H1 (cell line): ENCODE measurements around the gene NSF. TPM values are rescaled to one million over a fixed set of nuclear protein-coding genes. Genes with fewer than 3 reads are reported as not detected.

ENCODE experiments used
- CTCF ChIA-PET: fragments of 300-600 bp; sonication (Branson Sonifier 250); formaldehyde crosslinking; loops from one replicate; lab custom pipeline; 2021; ENCODE audit not compliant: partially characterized antibody; lab: Charles Lee
- POLR2A ChIA-PET: fragments of 300-600 bp; sonication (Branson Sonifier 250); formaldehyde crosslinking; loops from one replicate; lab custom pipeline; 2021; ENCODE audit warnings: inconsistent platforms; ENCODE audit not compliant: partially characterized antibody; lab: Charles Lee
- DNase-seq, 2 experiments: peaks; one replicate each; pipeline versions ENCODE4 v3.0.0 to v3.0.0-alpha.2; 2010 to 2022; ENCODE audit warnings: low spot score in 2 of 2, low read depth in 1 of 2, mixed read lengths in 1 of 2
- FAIRE-seq: peaks from 2 replicates; lab custom pipeline; 2011; peaks lifted over from hg19 to GRCh38; lab: Jason Lieb, UNC
- H2AFZ ChIP-seq: 2 replicates; pipeline ENCODE4 v1.8.1; 2012; ENCODE audit warnings: low read length, inconsistent platforms
- H2AK5ac ChIP-seq: 2 replicates; pipeline ENCODE4 v1.6.1; 2013; ENCODE audit warnings: low read depth, low read length
- H2BK120ac ChIP-seq: replicated peaks from 2 replicates; pipeline ENCODE3; 2013; ENCODE audit warnings: low read depth, low read length, inconsistent platforms
- H2BK12ac ChIP-seq: 2 replicates; pipeline ENCODE4 v1.6.1; 2013; ENCODE audit warnings: low read depth, low read length
- H2BK15ac ChIP-seq: 2 replicates; pipeline ENCODE4 v1.6.1; 2013; ENCODE audit warnings: low read length
- H2BK20ac ChIP-seq: 2 replicates; pipeline ENCODE4 v1.6.1; 2013; ENCODE audit warnings: low read length
- H2BK5ac ChIP-seq: 2 replicates; pipeline ENCODE4 v1.6.1; 2013; ENCODE audit warnings: low read depth, low read length
- H3K14ac ChIP-seq: 2 replicates; pipeline ENCODE4 v1.6.1; 2013; ENCODE audit warnings: inconsistent platforms; ENCODE audit not compliant: insufficient read length
- H3K18ac ChIP-seq: 2 replicates; pipeline ENCODE4 v1.6.1; 2013; ENCODE audit warnings: low read length; ENCODE audit errors: extremely low read depth
- H3K23ac ChIP-seq: 2 replicates; pipeline ENCODE4 v1.6.1; 2013; ENCODE audit warnings: inconsistent platforms; ENCODE audit not compliant: insufficient read length
- H3K23me2 ChIP-seq: 2 replicates; pipeline ENCODE4 v1.6.1; 2013; ENCODE audit warnings: low read depth, low read length
- H3K27ac ChIP-seq: 2 replicates; pipeline ENCODE4 v1.6.1; 2011; ENCODE audit warnings: low read depth, low read length, inconsistent platforms
- H3K27me3 ChIP-seq, 4 experiments: replicated peaks in 1 of 4; 1 replicate in 1 of 4; 2 replicates in 3 of 4; pipeline versions ENCODE4 v1.6.1 to v1.8.1; 2011 to 2013; ENCODE audit warnings: low read length in 3 of 4, mild to moderate bottlenecking in 3 of 4, inconsistent platforms in 2 of 4, mixed read lengths in 2 of 4, moderate library complexity in 1 of 4; ENCODE audit not compliant: control insufficient read depth in 3 of 4, insufficient read depth in 3 of 4; ENCODE audit errors: extremely low read depth in 1 of 4
- H3K36me3 ChIP-seq, 4 experiments: 2 replicates each; pipeline versions ENCODE4 v1.6.1 to v1.8.1; 2011 to 2013; ENCODE audit warnings: mild to moderate bottlenecking in 4 of 4, low read length in 3 of 4, moderate library complexity in 2 of 4, control low read depth in 1 of 4, inconsistent platforms in 1 of 4; ENCODE audit not compliant: insufficient read depth in 4 of 4, control insufficient read depth in 2 of 4
- H3K4ac ChIP-seq: replicated peaks from 2 replicates; pipeline ENCODE3; 2013; ENCODE audit warnings: low read length, low read depth, mixed read lengths, inconsistent platforms; ENCODE audit not compliant: insufficient read length
- H3K4me1 ChIP-seq, 4 experiments: replicated peaks in 1 of 4; 1 replicate in 1 of 4; 2 replicates in 3 of 4; pipeline versions ENCODE4 v1.6.1 to v1.8.1; 2011 to 2013; ENCODE audit warnings: low read length in 3 of 4, inconsistent platforms in 2 of 4, mixed read lengths in 1 of 4; ENCODE audit not compliant: insufficient read depth in 4 of 4, control insufficient read depth in 3 of 4
- H3K4me2 ChIP-seq, 2 experiments: 2 replicates each; pipeline versions ENCODE4 v1.6.1 to v1.8.1; 2011 to 2013; ENCODE audit warnings: low read depth in 2 of 2, low read length in 2 of 2, control low read depth in 1 of 2, inconsistent platforms in 1 of 2, mild to moderate bottlenecking in 1 of 2; ENCODE audit not compliant: insufficient read depth in 1 of 2
- H3K4me3 ChIP-seq, 4 experiments: fragments of 200-600, 300-600 bp in 1 of 4; sonication (generic), shearing (Covaris generic), sonication (Bioruptor Twin) in 1 of 4; 2 replicates each; pipeline versions ENCODE4 v1.5.1 to v1.8.1; 2011 to 2016; ENCODE audit warnings: low read length in 4 of 4, low read depth in 3 of 4, control low read depth in 2 of 4, inconsistent platforms in 2 of 4, mild to moderate bottlenecking in 2 of 4, mixed read lengths in 1 of 4, moderate library complexity in 1 of 4; ENCODE audit not compliant: insufficient read depth in 2 of 4; ENCODE audit errors: extremely low read depth in 1 of 4
- H3K56ac ChIP-seq: replicated peaks from 2 replicates; pipeline ENCODE3; 2013; ENCODE audit warnings: low read depth, mild to moderate bottlenecking, mixed read lengths, low read length, inconsistent platforms; ENCODE audit not compliant: insufficient read length
- H3K79me1 ChIP-seq: 2 replicates; pipeline ENCODE4 v1.6.1; 2013; ENCODE audit warnings: low read depth, low read length, control low read depth
- H3K79me2 ChIP-seq, 2 experiments: 2 replicates each; pipeline versions ENCODE4 v1.6.1 to v1.8.1; 2012 to 2013; ENCODE audit warnings: low read length in 2 of 2, mild to moderate bottlenecking in 2 of 2, inconsistent platforms in 1 of 2; ENCODE audit not compliant: insufficient read depth in 2 of 2, control insufficient read depth in 1 of 2
- H3K9ac ChIP-seq, 4 experiments: replicated peaks in 1 of 4; 1 replicate in 1 of 4; 2 replicates in 3 of 4; pipeline versions ENCODE4 v1.6.1 to v1.8.1; 2011 to 2013; ENCODE audit warnings: low read depth in 3 of 4, low read length in 3 of 4, control low read depth in 2 of 4, mild to moderate bottlenecking in 2 of 4, moderate library complexity in 2 of 4, inconsistent platforms in 1 of 4; ENCODE audit errors: extremely low read depth in 1 of 4
- H3K9me3 ChIP-seq, 2 experiments: 2 replicates each; pipeline versions ENCODE4 v1.6.1 to v1.8.1; 2012 to 2013; ENCODE audit warnings: mild to moderate bottlenecking in 2 of 2, moderate library complexity in 2 of 2, control low read depth in 1 of 2, inconsistent platforms in 1 of 2, low read depth in 1 of 2, low read length in 1 of 2, mixed read lengths in 1 of 2; ENCODE audit not compliant: insufficient read depth in 2 of 2
- H4K20me1 ChIP-seq, 2 experiments: replicated peaks in 1 of 2; 2 replicates each; pipeline versions ENCODE3 to v1.8.1; 2011 to 2013; ENCODE audit warnings: inconsistent platforms in 2 of 2, low read length in 2 of 2, mild to moderate bottlenecking in 1 of 2; ENCODE audit not compliant: insufficient read depth in 2 of 2, control insufficient read depth in 1 of 2
- H4K5ac ChIP-seq: 2 replicates; pipeline ENCODE4 v1.6.1; 2013; ENCODE audit warnings: low read length, low read depth, mixed read lengths, inconsistent platforms; ENCODE audit not compliant: insufficient read length
- H4K8ac ChIP-seq: 2 replicates; pipeline ENCODE4 v1.8.0; 2013; ENCODE audit warnings: mild to moderate bottlenecking, moderate library complexity, low read length, inconsistent platforms; ENCODE audit not compliant: insufficient read depth; ENCODE audit errors: extremely low read depth
- H4K91ac ChIP-seq: replicated peaks from 2 replicates; pipeline ENCODE3; 2013; ENCODE audit warnings: low read length, mixed read lengths, inconsistent platforms; ENCODE audit not compliant: insufficient read length
- CEBPB ChIP-seq: IDR thresholded peaks from 2 replicates; pipeline ENCODE4 v1.6.1; 2012; ENCODE audit warnings: low read depth, low read length
- CTBP2 ChIP-seq: IDR thresholded peaks from 2 replicates; pipeline ENCODE4 v1.7.0; 2011; ENCODE audit warnings: borderline replicate concordance, mild to moderate bottlenecking, moderate library complexity, mixed read lengths, low read length; ENCODE audit not compliant: insufficient read depth, insufficient read length
- RXRA ChIP-seq: IDR thresholded peaks from 2 replicates; pipeline ENCODE4 v1.6.1; 2011; ENCODE audit warnings: low read depth, mild to moderate bottlenecking, low read length, moderate library complexity; ENCODE audit not compliant: insufficient read depth
- SIN3A ChIP-seq, 2 experiments: IDR thresholded peaks in 1 of 2; conservative IDR thresholded peaks in 1 of 2; 2 replicates each; pipeline ENCODE4 v1.6.1; 2011 to 2012; ENCODE audit warnings: low read length in 2 of 2, improper control_type of control experiment in 1 of 2, low read depth in 1 of 2, mild to moderate bottlenecking in 1 of 2
- TAF1 ChIP-seq: IDR thresholded peaks from 2 replicates; pipeline ENCODE4 v1.6.1; 2011; ENCODE audit warnings: mild to moderate bottlenecking, low read depth, low read length
- TAF7 ChIP-seq: optimal IDR thresholded peaks from 2 replicates; pipeline ENCODE3; 2011; ENCODE audit warnings: low read depth, mild to moderate bottlenecking, inconsistent platforms, low read length, moderate library complexity, borderline replicate concordance
- TBP ChIP-seq: IDR thresholded peaks from 2 replicates; pipeline ENCODE4 v1.6.1; 2011; ENCODE audit warnings: low read depth, low read length, improper control_type of control experiment
- TEAD4 ChIP-seq: IDR thresholded peaks from 2 replicates; pipeline ENCODE4 v1.6.1; 2012; ENCODE audit warnings: low read depth, low read length, inconsistent platforms, mixed read lengths
- WGBS, 2 experiments: shearing (Covaris generic) in 1 of 2; methylation state at CpG; one replicate each; pipeline versions ENCODE4 v1.1.6 to v1.1.7; 2013 to 2015; ENCODE audit warnings: low lambda C conversion rate in 2 of 2, mixed read lengths in 2 of 2, inconsistent platforms in 1 of 2, low coverage in 1 of 2, missing lambda C conversion rate in 1 of 2; ENCODE audit not compliant: insufficient replicate concordance in 2 of 2, insufficient coverage in 1 of 2, insufficient read length in 1 of 2; ENCODE audit errors: extremely low coverage in 1 of 2, missing lambda C conversion rate in 1 of 2; 5-methylcytosine and 5-hydroxymethylcytosine counted together
- polyA plus RNA-seq, 7 experiments: library from polyadenylated mRNA; depleted of rRNA in 3 of 7; stranded (reverse) in 5 of 7; unstranded in 2 of 7; fragments of >200 nt in 5 of 7; fragments of 200-250 nt in 2 of 7; gene quantifications; 1 replicate in 5 of 7; 2 replicates in 1 of 7; 4 replicates in 1 of 7; pipeline versions ENCODE4 v1.2.1 to v1.2.3, GENCODE V29; 2011 to 2013; ENCODE audit warnings: missing spikeins in 2 of 7, mixed read lengths in 2 of 7
- total RNA-seq: library from RNA; stranded (reverse); fragmentation: NEBNext Ultra II Directional; extraction: Animal tissue kit (Norgen Biotek cat#: 25700); gene quantifications from 2 replicates; pipeline ENCODE4 v1.2.1, GENCODE V29; 2021
- TF ChIP-seq, protein P1 (sequence below), 3 experiments: IDR thresholded peaks; 1 replicate in 2 of 3; 2 replicates in 1 of 3; pipeline versions ENCODE4 v1.5.1 to v1.6.1; 2011; ENCODE audit warnings: low read length in 3 of 3, mild to moderate bottlenecking in 3 of 3, inconsistent platforms in 2 of 3, low read depth in 1 of 3, moderate library complexity in 1 of 3; ENCODE audit not compliant: insufficient read depth in 1 of 3; ENCODE audit errors: control extremely low read depth in 1 of 3

The NSF gene
- total and polyA plus RNA-seq, 2 of the 8 experiments (the other 6 are each of a cell fraction or from before 2014, with no cell fraction given), result 13.0 to 27.7 TPM

DNA sequence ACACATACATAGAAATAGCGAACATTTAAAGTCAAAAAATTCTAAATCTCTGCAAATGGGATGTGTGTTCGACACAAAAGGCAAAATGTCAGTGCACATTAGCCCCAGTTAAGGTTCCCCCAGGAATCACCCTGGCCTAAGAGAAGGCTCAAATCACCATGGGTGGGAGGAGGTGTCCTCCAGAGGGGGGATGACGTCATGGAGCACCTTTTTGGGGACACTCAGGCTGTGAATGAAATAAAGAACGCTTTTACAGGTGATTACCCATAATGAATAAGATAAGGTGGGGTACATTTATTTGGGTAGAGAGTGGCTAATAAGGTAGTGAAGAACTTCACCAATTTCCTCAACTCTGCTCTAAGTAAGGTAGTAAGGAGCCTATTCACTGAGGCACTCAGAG, 201.6 kb downstream of the NSF start:
- CTCF ChIA-PET, result interaction anchor here (1.5 kb wide), 1 partner anchor 14 kb away, joined by 4 read pairs; no protein-coding TSS in a partner anchor
- peaks cover 5% of the 10 kb centered on the region in 2 experiments; a peak in 1 of 4 replicates for H3K9me3 ChIP-seq
- no peak for TF ChIP-seq SIN3A (conservative IDR thresholded peaks at IDR 0.05 in 1 of 2, IDR thresholded peaks at IDR 0.05 in 1 of 2; ENCODE audit: low read depth in 1 of 2, low read length in 2 of 2)
- TF ChIP-seq CTBP2, result no peak
- no peak for TF ChIP-seq TAF7
- TF ChIP-seq TEAD4, result no peak
- no peak for TF ChIP-seq TAF1
- TF ChIP-seq, protein P1, sequence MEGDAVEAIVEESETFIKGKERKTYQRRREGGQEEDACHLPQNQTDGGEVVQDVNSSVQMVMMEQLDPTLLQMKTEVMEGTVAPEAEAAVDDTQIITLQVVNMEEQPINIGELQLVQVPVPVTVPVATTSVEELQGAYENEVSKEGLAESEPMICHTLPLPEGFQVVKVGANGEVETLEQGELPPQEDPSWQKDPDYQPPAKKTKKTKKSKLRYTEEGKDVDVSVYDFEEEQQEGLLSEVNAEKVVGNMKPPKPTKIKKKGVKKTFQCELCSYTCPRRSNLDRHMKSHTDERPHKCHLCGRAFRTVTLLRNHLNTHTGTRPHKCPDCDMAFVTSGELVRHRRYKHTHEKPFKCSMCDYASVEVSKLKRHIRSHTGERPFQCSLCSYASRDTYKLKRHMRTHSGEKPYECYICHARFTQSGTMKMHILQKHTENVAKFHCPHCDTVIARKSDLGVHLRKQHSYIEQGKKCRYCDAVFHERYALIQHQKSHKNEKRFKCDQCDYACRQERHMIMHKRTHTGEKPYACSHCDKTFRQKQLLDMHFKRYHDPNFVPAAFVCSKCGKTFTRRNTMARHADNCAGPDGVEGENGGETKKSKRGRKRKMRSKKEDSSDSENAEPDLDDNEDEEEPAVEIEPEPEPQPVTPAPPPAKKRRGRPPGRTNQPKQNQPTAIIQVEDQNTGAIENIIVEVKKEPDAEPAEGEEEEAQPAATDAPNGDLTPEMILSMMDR (IDR thresholded peaks at IDR 0.05; ENCODE audit: control extremely low read depth in 1 of 3, insufficient read depth in 1 of 3, low read depth in 1 of 3, low read length in 3 of 3), result no peak
- TF ChIP-seq CEBPB, result no peak
- TF ChIP-seq TBP, result no peak
- TF ChIP-seq RXRA, result no peak

More for the DNA sequence above, 201.6 kb downstream of the NSF start:
- no peaks in the 10 kb centered on the region for H3K4me1 ChIP-seq
- WGBS, 2 experiments, result 70% methylated on average over 4 of the region's 4 CpGs; no CpG with 5 or more reads in 1 of the 2 experiments
- H2BK12ac ChIP-seq, result no peak overlapping the region
- peaks cover 0 to 21% (median 15%) of the 10 kb centered on the region in 4 experiments; a peak in 5 of 7 replicates for H3K27me3 ChIP-seq
- no peaks in the 10 kb centered on the region for H3K23me2 ChIP-seq
- H3K36me3 ChIP-seq, result no peaks in the 10 kb centered on the region
- POLR2A ChIA-PET, result no interaction called here
- H3K4me2 ChIP-seq, result no peak overlapping the region
- H2BK5ac ChIP-seq, result no peak overlapping the region
- H3K14ac ChIP-seq, result no peak overlapping the region
- no peak for DNase-seq
- H4K91ac ChIP-seq, result no peak overlapping the region
- H3K9ac ChIP-seq, result no peak overlapping the region
- no peak overlapping the region for H2BK120ac ChIP-seq
- H4K20me1 ChIP-seq, result peaks cover 0 to 3% of the 10 kb centered on the region in 2 experiments
- no peak overlapping the region for H4K5ac ChIP-seq
- H3K18ac ChIP-seq, result no peak overlapping the region
- no peak overlapping the region for H3K4ac ChIP-seq
- no peak overlapping the region for H2AFZ ChIP-seq
- no peak overlapping the region for H2BK20ac ChIP-seq
- no peak for FAIRE-seq
- no peak overlapping the region for H3K27ac ChIP-seq
- H3K4me3 ChIP-seq, result no peak overlapping the region
- no peak overlapping the region for H3K56ac ChIP-seq
- H4K8ac ChIP-seq, result no peak overlapping the region
- no peak overlapping the region for H2BK15ac ChIP-seq
- H3K23ac ChIP-seq, result no peak overlapping the region
- no peaks in the 10 kb centered on the region for H3K79me2 ChIP-seq
- H2AK5ac ChIP-seq, result no peak overlapping the region
- no peaks in the 10 kb centered on the region for H3K79me1 ChIP-seq
